ENCODE data around the gene KRTAP5-11. TPM values are rescaled to one million over a fixed set of nuclear protein-coding genes. Genes with fewer than 3 reads are reported as not detected.

KRTAP5-11 gene
- polyA plus RNA-seq, 1 donor from 2014 or later = not detected

GRCh38 chr11:71555508-71555907, 27.2 kb downstream of the KRTAP5-11 start:
- no peak for TF ChIP-seq MXI1 (conservative IDR thresholded peaks at IDR 0.05; ENCODE audit: poor library complexity, severe bottlenecking)
- TF ChIP-seq EP300 (conservative IDR thresholded peaks at IDR 0.05; ENCODE audit: poor library complexity, severe bottlenecking) = no peak
- TF ChIP-seq CTCF (IDR thresholded peaks at IDR 0.05; ENCODE audit: poor library complexity, severe bottlenecking) = no peak
- TF ChIP-seq EZH2 (IDR thresholded peaks at IDR 0.05; ENCODE audit: borderline replicate concordance, insufficient read depth, low read length, poor library complexity, severe bottlenecking) = no peak
- no peaks in the 10 kb centered on the region for H4K20me1 ChIP-seq (ENCODE audit: insufficient read depth)
- no peaks in the 10 kb centered on the region for H3K9me3 ChIP-seq (ENCODE audit: low read length)
- H3K27me3 ChIP-seq (ENCODE audit: insufficient read depth, low read depth, low read length) = no peaks in the 10 kb centered on the region
- no peak overlapping the region for H3K27ac ChIP-seq (ENCODE audit: low read length)
- H3K79me2 ChIP-seq (replicated peaks; ENCODE audit: insufficient read depth, low read length) = no peaks in the 10 kb centered on the region
- H3K4me2 ChIP-seq (ENCODE audit: low read length) = no peak overlapping the region
- no peak overlapping the region for H2AFZ ChIP-seq (ENCODE audit: low read depth, low read length)
- H3K9me2 ChIP-seq (ENCODE audit: insufficient read depth, low read length) = no peaks in the 10 kb centered on the region
- H3F3A ChIP-seq (ENCODE audit: insufficient read depth, low read length, poor library complexity, severe bottlenecking) = no peaks in the 10 kb centered on the region
- no peak overlapping the region for H3K9ac ChIP-seq (ENCODE audit: low read length)
- no peaks in the 10 kb centered on the region for H3K36me3 ChIP-seq (ENCODE audit: insufficient read depth, low read length)
- H3K4me3 ChIP-seq (ENCODE audit: low read length) = no peak overlapping the region

- Histone ChIP-seq H2AFZ (ENCODE audit: low read depth, low read length) (no peak overlapping the region), H3K79me2 (replicated peaks; ENCODE audit: insufficient read depth, low read length) (no peaks in the 10 kb centered on the region), H4K20me1 (ENCODE audit: insufficient read depth) (no peaks in the 10 kb centered on the region), H3K36me3 (ENCODE audit: insufficient read depth, low read length) (no peaks in the 10 kb centered on the region), H3K27me3 (ENCODE audit: insufficient read depth, low read depth, low read length) (no peaks in the 10 kb centered on the region), H3K4me2 (ENCODE audit: low read length) (no peak overlapping the region), H3K27ac (ENCODE audit: low read length) (no peak overlapping the region), H3K9me3 (ENCODE audit: low read length) (no peaks in the 10 kb centered on the region), H3F3A (ENCODE audit: insufficient read depth, low read length, poor library complexity, severe bottlenecking) (no peaks in the 10 kb centered on the region), H3K4me3 (ENCODE audit: low read length) (no peak overlapping the region), H3K9ac (ENCODE audit: low read length) (no peak overlapping the region), H3K9me2 (ENCODE audit: insufficient read depth, low read length) (no peaks in the 10 kb centered on the region)
- TF ChIP-seq EP300 (conservative IDR thresholded peaks at IDR 0.05; ENCODE audit: poor library complexity, severe bottlenecking) (no peak), TAF1 (IDR thresholded peaks at IDR 0.05; ENCODE audit: low read depth) (no peak), RAD21 (conservative IDR thresholded peaks at IDR 0.05) (no peak)
Observed at GRCh38 chr11:71554996-71555395, 27.7 kb downstream of the KRTAP5-11 start.

- no peak overlapping the region for H3K9ac ChIP-seq (ENCODE audit: low read length)
- H4K20me1 ChIP-seq (ENCODE audit: insufficient read depth) = no peaks in the 10 kb centered on the region
- H3K9me2 ChIP-seq (ENCODE audit: insufficient read depth, low read length) = no peaks in the 10 kb centered on the region
- H3K4me3 ChIP-seq (ENCODE audit: low read length) = no peak overlapping the region
- TF ChIP-seq EP300 (conservative IDR thresholded peaks at IDR 0.05; ENCODE audit: poor library complexity, severe bottlenecking) = no peak
- TF ChIP-seq EZH2 (IDR thresholded peaks at IDR 0.05; ENCODE audit: borderline replicate concordance, insufficient read depth, low read length, poor library complexity, severe bottlenecking) = no peak
- no peak for TF ChIP-seq TAF1 (IDR thresholded peaks at IDR 0.05; ENCODE audit: low read depth)
- TF ChIP-seq POLR2AphosphoS5 (IDR thresholded peaks at IDR 0.05) = no peak
- no peak for TF ChIP-seq MXI1 (conservative IDR thresholded peaks at IDR 0.05; ENCODE audit: poor library complexity, severe bottlenecking)
- no peak for TF ChIP-seq RAD21 (conservative IDR thresholded peaks at IDR 0.05)
- TF ChIP-seq SMC3 (conservative IDR thresholded peaks at IDR 0.05; ENCODE audit: poor library complexity) = no peak
- TF ChIP-seq REST (IDR thresholded peaks at IDR 0.05; ENCODE audit: borderline replicate concordance) = no peak
- no peak for TF ChIP-seq CTCF (IDR thresholded peaks at IDR 0.05; ENCODE audit: poor library complexity, severe bottlenecking)
- H3K27ac ChIP-seq (ENCODE audit: low read length) = no peak overlapping the region
- H3K36me3 ChIP-seq (ENCODE audit: insufficient read depth, low read length) = no peaks in the 10 kb centered on the region
- H3F3A ChIP-seq (ENCODE audit: insufficient read depth, low read length, poor library complexity, severe bottlenecking) = no peaks in the 10 kb centered on the region
- H3K27me3 ChIP-seq (ENCODE audit: insufficient read depth, low read depth, low read length) = no peaks in the 10 kb centered on the region
- H3K4me2 ChIP-seq (ENCODE audit: low read length) = no peak overlapping the region
- H2AFZ ChIP-seq (ENCODE audit: low read depth, low read length) = no peak overlapping the region
- H3K9me3 ChIP-seq (ENCODE audit: low read length) = no peaks in the 10 kb centered on the region
- H3K79me2 ChIP-seq (replicated peaks; ENCODE audit: insufficient read depth, low read length) = no peaks in the 10 kb centered on the region
Observed at GRCh38 chr11:71551711-71552110, 31.0 kb downstream of the KRTAP5-11 start.

Measured in neural cell (in vitro differentiated cells).